H54 (cell line): Measurements from ENCODE around the gene PADI4.

ENCODE experiments used
- DNase-seq: peaks from one replicate; pipeline ENCODE4 v3.0.0; 2011; ENCODE audit warnings: low spot score, mixed read lengths; ENCODE audit not compliant: insufficient read length
- FAIRE-seq: peaks from 3 replicates; lab custom pipeline; 2011; peaks lifted over from hg19 to GRCh38; lab: Jason Lieb, UNC
- POLR2A ChIP-seq: IDR thresholded peaks from 2 replicates; pipeline ENCODE4 v1.6.1; 2011; ENCODE audit warnings: low read depth, mild to moderate bottlenecking, low read length

The PADI4 gene

GRCh38 chr1:17352419-17352909 is 44.5 kb downstream of the PADI4 start:
- DNase-seq (no peak), FAIRE-seq (no peak)
- TF ChIP-seq POLR2A: no peak

GRCh38 chr1:17355898-17356297 is 47.9 kb downstream of the PADI4 start:
- no peak for FAIRE-seq
- no peak for TF ChIP-seq POLR2A
- DNase-seq: no peak

- FAIRE-seq (no peak), DNase-seq (no peak)
- TF ChIP-seq POLR2A: no peak
These were observed 48.5 kb downstream of the PADI4 start for GRCh38 chr1:17356387-17357026.

- DNase-seq (no peak), FAIRE-seq (no peak)
- TF ChIP-seq POLR2A: no peak
These were observed 50.6 kb downstream of the PADI4 start for GRCh38 chr1:17358557-17358956.

GRCh38 chr1:17359031-17359430 is 51.0 kb downstream of the PADI4 start:
- FAIRE-seq: no peak
- no peak for TF ChIP-seq POLR2A
- no peak for DNase-seq

- no peak for TF ChIP-seq POLR2A
- no peak for DNase-seq
- no peak for FAIRE-seq
These were observed 51.8 kb downstream of the PADI4 start for GRCh38 chr1:17359808-17360207.

- no peak for TF ChIP-seq POLR2A
- no peak for FAIRE-seq
These were observed 52.4 kb downstream of the PADI4 start for GRCh38 chr1:17360272-17360956.

GRCh38 chr1:17361687-17362086 is 53.7 kb downstream of the PADI4 start:
- FAIRE-seq (no peak), DNase-seq (no peak)
- no peak for TF ChIP-seq POLR2A

More at GRCh38 chr1:17360272-17360956, 52.4 kb downstream of the PADI4 start:
- no peak for DNase-seq

- DNase-seq (no peak), FAIRE-seq (no peak)
- no peak for TF ChIP-seq POLR2A
These were observed 55.4 kb downstream of the PADI4 start for GRCh38 chr1:17363351-17363750.

GRCh38 chr1:17363771-17364170 is 55.8 kb downstream of the PADI4 start:
- no peak for FAIRE-seq
- TF ChIP-seq POLR2A: no peak
- DNase-seq: no peak

GRCh38 chr1:17365293-17365692 is 57.3 kb downstream of the PADI4 start:
- FAIRE-seq (no peak), DNase-seq (no peak)
- TF ChIP-seq POLR2A: no peak

- FAIRE-seq (peak; percentile 11), DNase-seq (peak; percentile 65)
- TF ChIP-seq POLR2A: no peak
These were observed 61.5 kb downstream of the PADI4 start for GRCh38 chr1:17369466-17369865.

GRCh38 chr1:17370618-17371017 is 62.6 kb downstream of the PADI4 start:
- no peak for TF ChIP-seq POLR2A
- DNase-seq (no peak), FAIRE-seq (no peak)

- no peak for FAIRE-seq
- DNase-seq: no peak
- TF ChIP-seq POLR2A: no peak
These were observed 63.9 kb downstream of the PADI4 start, which contains the start of gene PADI6 for GRCh38 chr1:17371896-17372295. Gene PADI6, plus strand, starts transcription at chr1:17372196. Its CDS starts 50 bp downstream, at chr1:17372246.
